Mesendoderm (in vitro differentiated cells): Measurements from ENCODE around the gene EZH2. TPM values are rescaled to one million over a fixed set of nuclear protein-coding genes. Genes with fewer than 3 reads are reported as not detected.

Experiments used
- DNase-seq: peaks from one replicate; pipeline ENCODE4 v3.0.0; 2013
- H2AK5ac ChIP-seq: 2 replicates; pipeline ENCODE4 v1.6.1; 2013; ENCODE audit warnings: low read length, inconsistent platforms
- H2BK120ac ChIP-seq: 2 replicates; pipeline ENCODE4 v1.6.1; 2013; ENCODE audit warnings: low read depth, mild to moderate bottlenecking, low read length, moderate library complexity, mixed read lengths
- H2BK15ac ChIP-seq: replicated peaks from 2 replicates; pipeline ENCODE4 v1.6.1; 2013; ENCODE audit warnings: low read depth, mild to moderate bottlenecking, moderate library complexity
- H2BK5ac ChIP-seq: 2 replicates; pipeline ENCODE4 v1.6.1; 2013; ENCODE audit warnings: low read length, inconsistent platforms
- H3K18ac ChIP-seq: 2 replicates; pipeline ENCODE4 v1.6.1; 2013; ENCODE audit warnings: mild to moderate bottlenecking, low read length, mixed read lengths
- H3K23ac ChIP-seq: one replicate; pipeline ENCODE4 v1.6.1; 2013; ENCODE audit warnings: low read length
- H3K27ac ChIP-seq: 2 replicates; pipeline ENCODE4 v1.5.1; 2013; ENCODE audit warnings: low read depth, mild to moderate bottlenecking, inconsistent platforms, low read length, moderate library complexity
- H3K27me3 ChIP-seq: 2 replicates; pipeline ENCODE4 v1.6.1; 2013; ENCODE audit warnings: low read length, control low read depth, mild to moderate bottlenecking, inconsistent platforms; ENCODE audit not compliant: insufficient read depth, poor library complexity
- H3K36me3 ChIP-seq: 2 replicates; pipeline ENCODE4 v1.6.1; 2013; ENCODE audit warnings: low read length, inconsistent platforms; ENCODE audit not compliant: control insufficient read depth, insufficient read depth
- H3K4ac ChIP-seq: one replicate; pipeline ENCODE4 v1.6.1; 2013; ENCODE audit warnings: low read depth, mild to moderate bottlenecking, low read length, moderate library complexity
- H3K4me1 ChIP-seq: 2 replicates; pipeline ENCODE4 v1.6.1; 2013; ENCODE audit warnings: low read depth, low read length, inconsistent platforms; ENCODE audit not compliant: control insufficient read depth
- H3K4me2 ChIP-seq: 2 replicates; pipeline ENCODE4 v1.6.1; 2013; ENCODE audit warnings: low read length
- H3K4me3 ChIP-seq: 2 replicates; pipeline ENCODE4 v1.5.1; 2013; ENCODE audit warnings: mild to moderate bottlenecking, low read length
- H3K56ac ChIP-seq: one replicate; pipeline ENCODE4 v1.6.1; 2013; ENCODE audit warnings: low read length
- H3K79me1 ChIP-seq: 2 replicates; pipeline ENCODE4 v1.6.1; 2013; ENCODE audit warnings: low read length, inconsistent platforms
- H3K79me2 ChIP-seq: 2 replicates; pipeline ENCODE4 v1.6.1; 2013; ENCODE audit warnings: mild to moderate bottlenecking, low read length; ENCODE audit not compliant: control insufficient read depth, insufficient read depth
- H3K9ac ChIP-seq: 2 replicates; pipeline ENCODE4 v1.6.1; 2013; ENCODE audit warnings: low read length, inconsistent platforms
- H4K5ac ChIP-seq: one replicate; pipeline ENCODE4 v1.6.1; 2013; ENCODE audit warnings: low read length
- H4K8ac ChIP-seq: one replicate; pipeline ENCODE4 v1.6.1; 2013; ENCODE audit warnings: low read depth, mild to moderate bottlenecking, control low read depth, low read length, moderate library complexity
- WGBS: extraction: QIAGEN DNeasy Blood & Tissue Kit; methylation state at CpG from one replicate; pipeline ENCODE4 v1.1.7; 2013; ENCODE audit warnings: low lambda C conversion rate, missing lambda C conversion rate; ENCODE audit not compliant: insufficient coverage; ENCODE audit errors: extremely low coverage; 5-methylcytosine and 5-hydroxymethylcytosine counted together
- polyA plus RNA-seq, 2 experiments: library from polyadenylated mRNA; stranded (reverse); fragments of 200-250 nt; gene quantifications; one replicate each; pipeline ENCODE4 v1.2.3, GENCODE V29; 2013

EZH2 gene
- polyA plus RNA-seq (2013, experiment 1 of 2): 47.3 TPM
- 49.6 TPM for polyA plus RNA-seq (2013, experiment 2 of 2)

GRCh38 chr7:148884049-148884298 lies at the start of gene EZH2:
Gene EZH2 (minus strand): TSS chr7:148884291. CDS start chr7:148847298, 36,993 bp downstream.
- Histone ChIP-seq H3K36me3 (no peaks in the 10 kb centered on the region), H3K23ac (peak within 1 kb of the TSS; percentile 9), H3K27me3 (no peaks in the 10 kb centered on the region), H2BK15ac (no peak within 1 kb of the TSS), H3K27ac (peak within 1 kb of the TSS; percentile 97), H3K4me2 (peak within 1 kb of the TSS; percentile 91), H3K4me1 (no peaks in the 10 kb centered on the region), H3K4me3 (peak within 1 kb of the TSS; percentile 74), H4K5ac (no peak within 1 kb of the TSS), H3K18ac (peak within 1 kb of the TSS; percentile 99), H3K9ac (peak within 1 kb of the TSS; percentile 91), H3K79me1 (peaks cover 2% of the 10 kb centered on the region), H2BK5ac (no peak within 1 kb of the TSS), H4K8ac (peak within 1 kb of the TSS; percentile 91), H3K4ac (peak within 1 kb of the TSS; percentile 98), H3K56ac (peak within 1 kb of the TSS; percentile 97), H2BK120ac (peak within 1 kb of the TSS; percentile 75), H3K79me2 (peaks cover 29% of the 10 kb centered on the region), H2AK5ac (no peak within 1 kb of the TSS)
- DNase-seq: no peak
- WGBS: no CpG with 5 or more reads among the region's 50 CpGs

- Histone ChIP-seq H4K8ac (no peak overlapping the region), H2BK120ac (no peak overlapping the region), H3K27me3 (no peaks in the 10 kb centered on the region), H3K27ac (no peak overlapping the region), H2AK5ac (no peak overlapping the region), H3K36me3 (no peaks in the 10 kb centered on the region), H3K4me2 (no peak overlapping the region), H2BK15ac (no peak overlapping the region), H3K79me1 (no peaks in the 10 kb centered on the region), H3K9ac (no peak overlapping the region), H2BK5ac (no peak overlapping the region), H3K4ac (no peak overlapping the region), H3K4me1 (no peaks in the 10 kb centered on the region), H3K56ac (no peak overlapping the region), H3K23ac (no peak overlapping the region), H3K18ac (no peak overlapping the region), H3K4me3 (no peak overlapping the region), H4K5ac (no peak overlapping the region), H3K79me2 (no peaks in the 10 kb centered on the region)
- DNase-seq: no peak
- WGBS: no CpG with 5 or more reads among the region's 5 CpGs
Measured at GRCh38 chr7:148931470-148931869, 47.4 kb upstream of the EZH2 start.

- Histone ChIP-seq H3K9ac (no peak overlapping the region), H3K18ac (no peak overlapping the region), H2AK5ac (no peak overlapping the region), H3K79me1 (no peaks in the 10 kb centered on the region), H3K27me3 (no peaks in the 10 kb centered on the region), H2BK120ac (no peak overlapping the region), H4K5ac (no peak overlapping the region), H4K8ac (no peak overlapping the region), H3K23ac (no peak overlapping the region), H2BK15ac (no peak overlapping the region), H3K79me2 (no peaks in the 10 kb centered on the region), H3K36me3 (no peaks in the 10 kb centered on the region), H3K4me2 (no peak overlapping the region), H3K27ac (no peak overlapping the region), H3K4me1 (no peaks in the 10 kb centered on the region), H2BK5ac (no peak overlapping the region), H3K4me3 (no peak overlapping the region), H3K4ac (no peak overlapping the region), H3K56ac (no peak overlapping the region)
- no CpG with 5 or more reads among the region's 10 CpGs for WGBS
- no peak for DNase-seq
Measured at GRCh38 chr7:148930335-148930734, 46.2 kb upstream of the EZH2 start.

GRCh38 chr7:148929176-148929575 lies 45.1 kb upstream of the EZH2 start:
- H2BK120ac ChIP-seq: no peak overlapping the region
- H3K4me2 ChIP-seq: no peak overlapping the region
- no peak overlapping the region for H3K4ac ChIP-seq
- no CpG with 5 or more reads among the region's 6 CpGs for WGBS
- no peaks in the 10 kb centered on the region for H3K79me1 ChIP-seq
- H4K5ac ChIP-seq: no peak overlapping the region
- H3K36me3 ChIP-seq: no peaks in the 10 kb centered on the region
- H3K56ac ChIP-seq: no peak overlapping the region
- H3K27me3 ChIP-seq: no peaks in the 10 kb centered on the region
- H2BK15ac ChIP-seq: no peak overlapping the region
- H3K4me3 ChIP-seq: no peak overlapping the region
- no peak overlapping the region for H3K27ac ChIP-seq
- no peaks in the 10 kb centered on the region for H3K4me1 ChIP-seq
- no peak overlapping the region for H2AK5ac ChIP-seq
- H3K79me2 ChIP-seq: no peaks in the 10 kb centered on the region
- H2BK5ac ChIP-seq: no peak overlapping the region
- H3K18ac ChIP-seq: no peak overlapping the region
- H4K8ac ChIP-seq: no peak overlapping the region
- no peak for DNase-seq
- H3K23ac ChIP-seq: no peak overlapping the region
- no peak overlapping the region for H3K9ac ChIP-seq

GRCh38 chr7:148927123-148928045 lies 43.3 kb upstream of the EZH2 start:
- no CpG with 5 or more reads among the region's 10 CpGs for WGBS
- no peaks in the 10 kb centered on the region for H3K79me2 ChIP-seq
- H2BK5ac ChIP-seq: no peak overlapping the region
- no peak overlapping the region for H3K4me2 ChIP-seq
- no peaks in the 10 kb centered on the region for H3K36me3 ChIP-seq
- peak overlapping the region; percentile 54 for H2BK120ac ChIP-seq
- H3K4me1 ChIP-seq: no peaks in the 10 kb centered on the region
- DNase-seq: no peak
- no peak overlapping the region for H4K8ac ChIP-seq
- H3K4ac ChIP-seq: no peak overlapping the region
- H3K27me3 ChIP-seq: no peaks in the 10 kb centered on the region
- no peak overlapping the region for H2BK15ac ChIP-seq
- H3K27ac ChIP-seq: no peak overlapping the region
- H3K4me3 ChIP-seq: no peak overlapping the region
- H2AK5ac ChIP-seq: no peak overlapping the region
- no peak overlapping the region for H3K18ac ChIP-seq
- H3K56ac ChIP-seq: peak overlapping the region; percentile 15
- H3K9ac ChIP-seq: no peak overlapping the region
- H3K79me1 ChIP-seq: no peaks in the 10 kb centered on the region
- H4K5ac ChIP-seq: peak overlapping the region; percentile 81
- H3K23ac ChIP-seq: no peak overlapping the region
